ENCODE data around the gene CFP. TPM values are rescaled to one million over a fixed set of nuclear protein-coding genes. Genes with fewer than 3 reads are reported as not detected.

Gene CFP
- total and polyA plus RNA-seq, 8 donors: 0.31 to 4.1 (median 1.6) TPM

DNA sequence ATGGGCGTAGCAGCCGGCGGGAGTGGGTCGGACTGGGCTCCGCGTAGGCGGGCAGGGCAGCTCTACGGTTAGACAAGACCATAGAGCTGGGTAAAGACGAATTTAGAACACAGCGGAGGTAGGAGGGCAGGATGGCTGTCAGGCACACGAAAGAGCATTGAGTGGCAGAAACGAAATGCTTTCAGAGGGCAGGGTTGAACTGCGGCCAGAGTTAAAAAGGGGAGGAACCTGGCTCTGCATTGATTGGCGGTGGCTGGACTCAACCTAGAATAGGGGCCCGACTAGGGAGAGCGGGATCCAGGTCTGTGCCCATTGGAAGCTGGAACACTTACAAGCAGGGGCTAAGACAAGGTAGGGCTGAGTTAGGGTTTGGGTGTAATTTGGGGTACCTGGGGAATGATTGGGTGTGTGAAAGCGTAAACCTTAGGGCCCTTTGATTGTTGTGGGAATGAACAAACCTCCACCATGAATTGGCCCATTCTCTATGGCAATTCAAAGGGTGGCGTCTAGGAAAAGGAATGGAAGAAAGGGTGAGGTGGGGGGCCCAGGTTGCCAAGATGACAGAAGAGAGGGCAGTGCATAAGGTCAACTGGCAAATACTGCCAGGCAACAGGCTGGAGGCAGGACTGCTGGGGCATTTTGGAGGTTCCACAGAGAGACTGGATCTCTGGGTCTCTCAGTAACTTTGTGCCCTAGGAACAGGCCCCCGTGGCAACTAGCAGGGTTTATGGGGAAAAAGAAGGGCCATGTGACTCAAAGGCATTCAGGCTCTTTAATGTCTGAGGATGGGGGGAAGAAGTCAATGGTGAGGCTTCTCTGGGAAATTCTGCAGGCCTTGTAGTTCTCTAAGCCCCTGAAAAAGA lies 21.5 kb upstream of the CFP start:
- Histone ChIP-seq H3K4me3 (peak overlapping the region in 3 of 4 donors; percentile 4 to 45 (median 39)), H3K27ac (peak overlapping the region; percentile 35 to 70 (median 49)), H3K27me3 (no peaks in the 10 kb centered on the region), H3K9me3 (no peaks in the 10 kb centered on the region), H3K36me3 (no peaks in the 10 kb centered on the region), H3K4me1 (no peaks in the 10 kb centered on the region)
- WGBS, 2 donors: 12 to 41% methylated on average over 19 of the region's 19 CpGs
- FAIRE-seq (no peak), DNase-seq (no peak), ATAC-seq (peak; percentile 9 to 34 (median 26))
- TF ChIP-seq, protein P1, sequence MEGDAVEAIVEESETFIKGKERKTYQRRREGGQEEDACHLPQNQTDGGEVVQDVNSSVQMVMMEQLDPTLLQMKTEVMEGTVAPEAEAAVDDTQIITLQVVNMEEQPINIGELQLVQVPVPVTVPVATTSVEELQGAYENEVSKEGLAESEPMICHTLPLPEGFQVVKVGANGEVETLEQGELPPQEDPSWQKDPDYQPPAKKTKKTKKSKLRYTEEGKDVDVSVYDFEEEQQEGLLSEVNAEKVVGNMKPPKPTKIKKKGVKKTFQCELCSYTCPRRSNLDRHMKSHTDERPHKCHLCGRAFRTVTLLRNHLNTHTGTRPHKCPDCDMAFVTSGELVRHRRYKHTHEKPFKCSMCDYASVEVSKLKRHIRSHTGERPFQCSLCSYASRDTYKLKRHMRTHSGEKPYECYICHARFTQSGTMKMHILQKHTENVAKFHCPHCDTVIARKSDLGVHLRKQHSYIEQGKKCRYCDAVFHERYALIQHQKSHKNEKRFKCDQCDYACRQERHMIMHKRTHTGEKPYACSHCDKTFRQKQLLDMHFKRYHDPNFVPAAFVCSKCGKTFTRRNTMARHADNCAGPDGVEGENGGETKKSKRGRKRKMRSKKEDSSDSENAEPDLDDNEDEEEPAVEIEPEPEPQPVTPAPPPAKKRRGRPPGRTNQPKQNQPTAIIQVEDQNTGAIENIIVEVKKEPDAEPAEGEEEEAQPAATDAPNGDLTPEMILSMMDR (IDR thresholded peaks at IDR 0.05): no peak
- intact Hi-C loops (cut with DNase I): no loop called here

DNA sequence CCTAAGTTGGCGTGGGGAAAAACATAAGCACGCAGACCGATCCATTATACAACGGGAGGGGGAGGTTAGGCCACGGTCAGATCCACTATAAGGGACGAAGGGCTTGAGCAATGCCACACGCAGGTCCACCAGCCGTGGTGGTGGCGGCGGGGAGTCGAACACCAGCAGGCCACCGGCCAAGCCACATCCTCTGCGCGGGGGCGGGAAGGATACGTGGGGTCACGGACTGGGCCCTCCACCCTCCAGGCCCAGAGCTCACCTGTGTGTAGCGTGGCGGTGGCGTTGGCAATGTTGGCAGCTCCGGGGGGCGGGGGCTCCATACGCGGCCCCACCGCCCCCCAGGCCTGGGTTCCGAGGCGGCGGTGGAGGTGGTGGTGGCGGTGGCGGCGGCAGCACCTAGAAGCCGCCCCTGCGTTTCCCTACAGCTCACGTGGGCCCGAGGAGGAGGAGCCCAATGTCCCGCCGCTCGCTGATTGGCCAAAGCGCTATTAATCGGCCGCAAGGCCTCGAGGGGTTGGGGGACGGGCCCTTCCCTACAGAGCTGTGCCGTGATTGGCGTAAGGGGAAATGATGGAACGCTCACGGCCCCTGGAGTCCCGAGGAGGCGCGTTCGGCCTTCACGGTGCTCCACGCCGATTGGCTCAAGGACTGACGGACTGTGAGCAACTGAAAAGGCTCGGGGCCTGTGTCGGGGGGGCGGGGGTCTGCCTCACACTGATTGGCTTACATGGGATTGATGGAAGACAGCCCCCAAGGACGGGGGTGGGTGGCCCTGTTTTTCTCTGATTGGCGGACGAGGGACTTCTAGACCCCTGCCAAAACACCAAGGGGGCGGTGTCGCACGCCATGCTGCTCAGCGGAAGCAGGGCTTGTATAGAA lies 20.7 kb upstream of the CFP start, which contains the start of gene ELK1:
Gene ELK1, minus strand, starts transcription at position 400 of the 879 bp plus-strand sequence. CDS start 9,122 bp downstream, outside the sequence.
- peak; percentile 97 for FAIRE-seq
- ATAC-seq: peak; percentile 93 to 96 (median 94)
- intact Hi-C loops (cut with DNase I): no loop called here
- Histone ChIP-seq H3K4me1 (no peaks in the 10 kb centered on the region), H3K36me3 (no peaks in the 10 kb centered on the region), H3K9me3 (no peaks in the 10 kb centered on the region), H3K27ac (peak within 1 kb of the TSS; percentile 51 to 73 (median 62)), H3K4me3 (peak within 1 kb of the TSS; percentile 33 to 56 (median 40)), H3K27me3 (no peaks in the 10 kb centered on the region)
- peak; percentile 86 to 96 (median 94) for DNase-seq
- TF ChIP-seq, protein P1 (IDR thresholded peaks at IDR 0.05): no peak
- 0 to 44% methylated on average over 49 to 65 of the region's 65 CpGs for WGBS, 2 donors

DNA sequence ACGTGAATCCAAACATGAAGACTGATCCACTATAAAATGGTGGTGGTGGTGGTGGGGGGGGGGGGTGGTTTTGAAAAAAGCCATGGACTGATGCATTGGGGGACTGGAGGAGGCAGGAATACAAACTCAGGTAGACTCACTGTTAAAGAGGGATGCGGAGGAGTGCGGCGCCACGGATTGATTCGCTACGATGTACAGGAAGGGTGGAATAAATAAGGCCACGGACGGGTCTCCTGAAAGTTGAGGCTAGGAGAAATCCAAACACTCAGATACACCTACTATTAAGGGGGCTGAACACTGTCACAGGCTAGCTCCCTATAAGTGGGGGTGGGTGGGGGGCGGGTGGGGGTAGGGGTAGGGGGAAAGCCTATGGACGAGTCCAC lies 20.0 kb upstream of the CFP start:
- Histone ChIP-seq H3K4me1 (no peaks in the 10 kb centered on the region), H3K27me3 (no peaks in the 10 kb centered on the region), H3K27ac (peak overlapping the region in 1 of 4 donors; percentile 55), H3K36me3 (no peaks in the 10 kb centered on the region), H3K9me3 (no peaks in the 10 kb centered on the region), H3K4me3 (peak overlapping the region; percentile 33 to 56 (median 40))
- ATAC-seq (no peak), FAIRE-seq (no peak), DNase-seq (no peak)
- intact Hi-C loops (cut with DNase I): no loop called here
- 0 to 35% methylated on average over 11 of the region's 11 CpGs for WGBS, 2 donors
- TF ChIP-seq, protein P1 (IDR thresholded peaks at IDR 0.05): no peak

GRCh38 chrX:47649271-47649670 lies 19.5 kb upstream of the CFP start:
- Histone ChIP-seq H3K27ac (no peak overlapping the region), H3K4me3 (peak overlapping the region in 1 of 4 donors; percentile 22), H3K27me3 (no peaks in the 10 kb centered on the region), H3K9me3 (no peaks in the 10 kb centered on the region), H3K36me3 (no peaks in the 10 kb centered on the region), H3K4me1 (no peaks in the 10 kb centered on the region)
- DNase-seq (no peak), ATAC-seq (no peak), FAIRE-seq (no peak)
- intact Hi-C loops (cut with DNase I): no loop called here
- WGBS, 2 donors: 20 to 38% methylated on average over 8 of the region's 8 CpGs
- TF ChIP-seq, protein P1 (IDR thresholded peaks at IDR 0.05): no peak

Measured in pancreas (tissue), 10 donors.